H1 (cell line): ENCODE data around the gene PXDN. TPM values are rescaled to one million over a fixed set of nuclear protein-coding genes. Genes with fewer than 3 reads are reported as not detected.

Experiments used
- BACH1 ChIP-seq: IDR thresholded peaks from 2 replicates; pipeline ENCODE4 v1.6.1; 2012; ENCODE audit warnings: low read length, improper control_type of control experiment
- CTCF ChIP-seq, 3 experiments: IDR thresholded peaks; 1 replicate in 2 of 3; 2 replicates in 1 of 3; pipeline versions ENCODE4 v1.5.1 to v1.6.1; 2011; ENCODE audit warnings: low read length in 3 of 3, mild to moderate bottlenecking in 3 of 3, inconsistent platforms in 2 of 3, low read depth in 1 of 3, moderate library complexity in 1 of 3; ENCODE audit not compliant: insufficient read depth in 1 of 3; ENCODE audit errors: control extremely low read depth in 1 of 3
- FOSL1 ChIP-seq: IDR thresholded peaks from 2 replicates; pipeline ENCODE4 v1.6.1; 2011; ENCODE audit warnings: mild to moderate bottlenecking, low read depth, low read length, moderate library complexity; ENCODE audit not compliant: insufficient read depth
- NRF1 ChIP-seq: IDR thresholded peaks from 2 replicates; pipeline ENCODE4 v1.6.1; 2011; ENCODE audit warnings: mild to moderate bottlenecking, low read depth, low read length, improper control_type of control experiment
- POU5F1 ChIP-seq: IDR thresholded peaks from 2 replicates; pipeline ENCODE4 v1.6.1; 2011; ENCODE audit warnings: low read depth, mild to moderate bottlenecking, low read length, moderate library complexity
- RAD21 ChIP-seq, 2 experiments: IDR thresholded peaks in 1 of 2; conservative IDR thresholded peaks in 1 of 2; 2 replicates each; pipeline ENCODE4 v1.6.1; 2011; ENCODE audit warnings: low read depth in 2 of 2, low read length in 2 of 2, improper control_type of control experiment in 1 of 2, inconsistent platforms in 1 of 2, mild to moderate bottlenecking in 1 of 2, moderate library complexity in 1 of 2
- SAP30 ChIP-seq: fragments of 300-600 bp; sonication (generic); IDR thresholded peaks from 2 replicates; pipeline ENCODE4 v1.7.1; 2012; ENCODE audit warnings: low read length, moderate library complexity, mild to moderate bottlenecking, inconsistent platforms; ENCODE audit not compliant: insufficient read depth, insufficient replicate concordance
- polyA plus RNA-seq, 7 experiments: library from polyadenylated mRNA; depleted of rRNA in 3 of 7; stranded (reverse) in 5 of 7; unstranded in 2 of 7; fragments of >200 nt in 5 of 7; fragments of 200-250 nt in 2 of 7; gene quantifications; 1 replicate in 5 of 7; 2 replicates in 1 of 7; 4 replicates in 1 of 7; pipeline versions ENCODE4 v1.2.1 to v1.2.3, GENCODE V29; 2011 to 2013; ENCODE audit warnings: missing spikeins in 2 of 7, mixed read lengths in 2 of 7
- total RNA-seq: library from RNA; stranded (reverse); fragmentation: NEBNext Ultra II Directional; extraction: Animal tissue kit (Norgen Biotek cat#: 25700); gene quantifications from 2 replicates; pipeline ENCODE4 v1.2.1, GENCODE V29; 2021

The PXDN gene
- total and polyA plus RNA-seq, 2 of the 8 experiments (the other 6 are each of a cell fraction or from before 2014, with no cell fraction given), result 104 to 141 TPM

GRCh38 chr2:1613078-1613445, 131.3 kb downstream of the PXDN start (continued):
- TF ChIP-seq BACH1 (no peak), POU5F1 (no peak), CTCF (IDR thresholded peaks at IDR 0.05; ENCODE audit: control extremely low read depth in 1 of 3, insufficient read depth in 1 of 3, low read depth in 1 of 3, low read length in 3 of 3) (no peak), RAD21 (IDR thresholded peaks at IDR 0.05 in 1 of 2, conservative IDR thresholded peaks at IDR 0.05 in 1 of 2; ENCODE audit: low read depth in 2 of 2, low read length in 2 of 2) (no peak), NRF1 (no peak), FOSL1 (no peak), SAP30 (no peak)
- TF ChIP-seq, all 59 proteins: peak for 0
